ENCODE data around the gene PLCB3.
"Not testable (repeated sequence)": the region's sequence is repeated elsewhere in the genome, so short reads cannot be mapped to it uniquely, and the experiment has no call there.

Gene PLCB3

DNA sequence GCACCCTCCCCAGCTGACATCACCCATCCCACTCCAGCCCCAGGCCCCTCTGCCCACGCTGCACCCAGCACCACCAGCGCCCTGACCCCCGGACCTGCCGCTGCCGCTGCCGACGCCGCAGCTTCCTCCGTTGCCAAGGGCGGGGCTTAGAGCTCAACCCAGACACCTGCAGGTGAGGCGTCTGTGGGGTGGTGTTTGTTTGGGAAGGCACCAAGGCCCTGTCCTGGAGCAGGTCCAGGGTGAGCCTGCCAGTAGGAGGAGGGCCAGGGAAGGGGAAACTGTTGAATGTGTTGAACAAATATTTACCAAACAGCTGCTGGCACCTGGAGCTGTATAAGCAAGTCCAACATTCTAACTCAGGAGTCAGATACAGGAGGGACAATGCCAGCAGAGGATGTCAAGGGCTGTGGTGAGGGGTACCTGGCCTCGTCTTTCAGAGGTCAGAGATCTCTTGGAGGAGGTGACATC lies 13.8 kb upstream of the PLCB3 start:
- DNase-seq (ENCODE audit: low read depth) = no peak

- DNase-seq (ENCODE audit: low read depth) = no peak
Observed at GRCh38 chr11:64238076-64238475, 13.3 kb upstream of the PLCB3 start.

DNA sequence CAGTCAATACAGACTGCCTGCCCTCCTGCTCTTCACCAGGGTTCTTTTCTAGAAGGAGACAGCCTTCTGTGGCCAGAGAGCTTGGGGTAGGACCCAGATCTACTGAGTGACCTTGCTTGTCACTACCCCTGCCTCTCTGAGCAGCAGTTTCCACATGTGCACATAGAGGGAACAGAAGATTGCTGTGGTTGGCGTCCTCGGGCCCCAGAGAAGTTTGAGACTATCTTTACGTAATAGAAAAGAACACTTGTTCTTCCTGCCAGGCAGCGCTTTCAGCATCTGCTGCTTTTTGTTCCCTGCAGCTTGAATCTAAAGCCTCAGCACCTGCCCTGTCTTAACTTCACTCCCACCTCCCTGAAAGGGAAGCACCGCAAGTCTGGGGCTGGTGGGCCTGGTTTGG lies 12.3 kb upstream of the PLCB3 start:
- no peak for DNase-seq (ENCODE audit: low read depth)

DNA sequence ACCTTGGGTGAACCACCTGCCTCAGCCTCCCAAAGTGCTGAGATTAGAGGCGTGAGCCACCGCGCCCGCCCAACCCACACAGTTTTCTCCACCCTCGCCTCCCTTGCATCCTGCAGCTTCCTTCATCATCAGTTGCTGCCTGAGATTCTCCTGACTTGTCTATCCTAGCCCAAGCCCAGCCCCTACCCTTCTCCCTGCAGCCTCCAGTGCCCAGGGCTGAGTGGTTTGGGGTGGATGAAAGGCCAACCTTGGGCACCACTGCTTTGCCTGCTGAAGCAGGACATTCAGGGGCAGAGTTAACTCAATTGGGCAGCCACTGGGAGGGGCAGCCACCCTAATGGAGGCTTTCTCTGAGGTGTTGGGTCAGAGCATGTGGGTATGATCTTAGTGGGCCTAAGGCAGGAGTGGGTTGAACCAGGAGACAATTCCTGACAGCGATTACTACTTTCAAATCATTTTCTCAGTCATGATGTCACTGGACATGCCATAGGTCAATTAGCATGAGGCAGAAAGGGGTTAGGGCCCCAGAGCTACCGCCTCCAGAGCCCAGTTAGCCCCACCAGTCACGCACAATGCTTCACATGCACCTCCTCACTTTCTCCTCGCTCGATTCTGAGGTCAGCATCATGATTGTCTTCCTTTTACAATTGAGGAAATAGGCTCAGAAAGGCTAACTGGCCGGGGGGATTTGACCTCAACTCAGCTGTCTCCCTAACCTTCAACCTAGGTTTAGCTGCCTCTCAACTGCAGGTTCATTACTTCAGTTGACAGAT lies 11.5 kb upstream of the PLCB3 start:
- no peak for DNase-seq (ENCODE audit: low read depth)

DNA sequence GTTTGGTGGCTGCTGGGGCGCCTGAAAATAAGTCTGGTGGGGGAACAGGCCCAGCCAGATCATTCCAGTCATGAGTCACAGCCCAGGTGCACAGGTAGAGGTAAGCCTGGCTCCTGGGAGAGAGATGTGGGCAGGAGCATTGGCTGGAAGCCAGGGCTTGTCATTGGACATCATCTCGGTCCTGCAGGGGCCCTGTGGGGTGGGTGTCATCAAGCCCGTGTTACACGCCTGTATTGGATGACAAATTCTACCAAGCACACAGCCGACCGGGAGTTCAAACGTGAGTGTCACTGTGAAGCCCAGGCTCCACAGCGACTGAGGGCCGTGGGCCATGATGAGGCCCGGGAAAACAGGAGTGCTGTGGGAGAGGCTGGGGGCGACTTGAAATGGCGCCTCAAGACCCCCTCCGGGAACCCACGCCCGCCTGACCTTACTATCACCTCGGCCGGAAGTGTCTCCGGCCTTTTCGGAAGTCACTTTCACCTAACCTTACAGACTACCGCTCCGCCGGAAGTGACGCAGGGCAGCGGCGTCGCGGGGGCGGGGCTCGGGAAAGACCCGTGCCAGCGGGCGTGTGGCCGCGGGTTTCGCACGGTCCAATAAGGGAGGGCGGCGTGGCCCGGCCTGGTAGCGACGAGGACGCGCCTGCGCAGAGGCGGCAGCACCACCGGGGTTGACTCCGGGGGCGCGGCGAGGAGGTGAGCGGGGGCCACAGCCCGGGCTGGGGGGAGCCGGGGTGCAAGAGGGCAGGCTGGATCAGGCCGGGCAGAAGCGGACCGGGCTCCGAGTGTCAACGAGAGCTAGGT lies 10.7 kb upstream of the PLCB3 start, which contains the start of gene FKBP2:
Gene FKBP2, plus strand, starts transcription at position 661 of the 806 bp plus-strand sequence. CDS start 1,293 bp downstream, outside the sequence.
- DNase-seq (ENCODE audit: low read depth) = peak; percentile 96

GRCh38 chr11:64241241-64241490 lies 10.2 kb upstream of the PLCB3 start:
- peak; percentile 99 for DNase-seq (ENCODE audit: low read depth)

DNA sequence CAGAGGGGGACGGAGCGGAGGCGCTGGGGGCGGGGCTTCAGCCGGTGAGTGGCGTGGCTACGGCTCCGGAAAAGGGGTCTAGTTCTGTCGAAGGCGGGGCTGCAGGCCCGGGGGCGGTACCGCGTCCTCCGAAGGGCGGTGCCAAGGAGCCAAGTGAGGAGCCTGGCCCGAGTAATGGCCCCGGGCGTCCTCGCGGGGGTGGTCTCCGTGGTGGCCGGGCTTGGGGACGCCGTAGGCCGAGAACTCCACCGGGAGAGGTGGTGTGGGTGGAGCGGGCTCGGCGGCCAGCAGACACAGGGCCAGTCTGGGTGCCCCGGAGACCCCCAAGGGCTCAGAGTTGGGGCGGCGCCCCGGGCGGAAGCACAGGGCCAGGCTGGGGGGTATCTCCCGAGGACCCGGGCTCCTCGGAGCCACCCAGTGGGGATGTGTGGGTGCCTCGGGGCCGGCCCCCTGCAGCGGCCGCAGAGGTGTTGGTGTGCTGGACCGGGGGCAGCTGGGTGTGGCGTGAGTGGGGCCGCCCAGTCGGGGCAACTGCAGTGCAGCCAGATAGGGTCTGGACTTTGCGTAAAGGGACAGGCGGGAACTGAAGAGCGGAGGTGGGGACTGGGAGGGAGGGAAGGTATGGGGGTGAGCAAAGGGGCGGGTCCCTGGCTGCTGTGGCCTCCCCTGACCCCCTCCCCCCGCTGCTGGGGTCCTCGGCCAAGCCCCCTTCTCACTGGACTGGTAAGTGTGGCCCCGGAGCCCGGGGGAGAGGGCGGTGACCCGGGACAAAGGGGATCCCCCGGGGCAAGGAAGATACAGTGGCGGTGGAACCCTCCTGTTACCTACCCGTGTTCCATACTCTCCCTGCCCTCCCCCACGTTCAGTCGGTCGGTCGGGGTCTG lies 9.6 kb upstream of the PLCB3 start:
- DNase-seq (ENCODE audit: low read depth) = peak; percentile 15

- DNase-seq (ENCODE audit: low read depth) = no peak
Observed at GRCh38 chr11:64243236-64243854, 8.0 kb upstream of the PLCB3 start.

- DNase-seq (ENCODE audit: low read depth) = no peak
Observed at GRCh38 chr11:64244107-64244506, 7.2 kb upstream of the PLCB3 start.

DNA sequence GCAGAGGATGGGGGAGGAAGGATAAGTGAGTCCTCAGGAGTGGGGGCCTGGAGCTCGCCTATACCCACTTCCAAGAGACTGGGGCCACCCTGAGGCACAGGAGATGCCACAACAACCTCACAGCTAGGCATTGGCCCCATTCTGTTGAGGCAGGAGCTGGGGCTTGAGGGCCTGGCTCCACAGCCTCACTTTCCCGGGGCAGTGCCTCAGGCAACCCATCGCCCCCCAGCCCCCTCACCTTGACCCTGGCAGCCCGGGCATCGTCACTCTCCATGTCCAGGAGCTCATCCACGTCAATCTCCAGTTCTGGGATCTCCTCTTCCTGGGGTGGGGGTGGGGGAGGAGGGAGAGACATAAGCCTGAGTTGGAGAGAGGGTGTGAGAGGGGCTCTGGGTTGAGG lies 6.4 kb upstream of the PLCB3 start:
- DNase-seq (ENCODE audit: low read depth) = no peak

DNA sequence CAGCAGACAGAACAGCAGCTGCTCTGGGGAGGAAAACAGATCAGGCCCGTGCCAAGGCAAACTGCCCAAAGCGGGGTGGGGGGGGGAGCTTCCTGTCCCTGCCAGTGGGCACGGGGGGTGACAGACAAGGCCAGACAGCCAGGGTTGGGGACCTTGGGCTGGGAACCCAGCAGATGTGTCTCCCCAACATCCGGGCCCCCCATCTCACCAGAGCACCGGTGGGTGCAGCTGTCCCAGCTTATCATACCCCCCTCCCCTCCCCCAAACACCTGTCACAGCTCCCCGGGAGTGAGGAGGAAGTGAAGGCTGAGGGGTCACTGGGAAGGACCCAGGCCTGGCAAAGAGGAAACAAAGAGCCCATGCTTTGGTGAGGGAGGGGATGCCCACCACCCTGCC lies 5.9 kb upstream of the PLCB3 start:
- DNase-seq (ENCODE audit: low read depth) = peak; percentile 22

GRCh38 chr11:64245797-64246620 lies 5.3 kb upstream of the PLCB3 start:
- peak; percentile 74 for DNase-seq (ENCODE audit: low read depth)

DNA sequence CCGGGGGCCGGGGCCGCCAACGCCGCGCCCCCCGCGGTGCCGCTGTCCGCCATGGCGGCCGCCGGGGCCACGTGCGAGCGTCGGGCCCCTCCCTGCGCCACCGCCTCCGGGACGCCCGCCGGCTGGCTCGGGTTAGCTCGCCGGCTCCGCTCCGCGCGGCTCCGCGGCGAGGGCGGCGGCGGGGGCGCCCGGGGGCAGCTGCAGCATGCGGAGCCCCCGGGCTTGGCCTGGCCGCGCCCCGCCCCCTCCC lies 4.8 kb upstream of the PLCB3 start:
- DNase-seq (ENCODE audit: low read depth) = not testable (repeated sequence)

DNA sequence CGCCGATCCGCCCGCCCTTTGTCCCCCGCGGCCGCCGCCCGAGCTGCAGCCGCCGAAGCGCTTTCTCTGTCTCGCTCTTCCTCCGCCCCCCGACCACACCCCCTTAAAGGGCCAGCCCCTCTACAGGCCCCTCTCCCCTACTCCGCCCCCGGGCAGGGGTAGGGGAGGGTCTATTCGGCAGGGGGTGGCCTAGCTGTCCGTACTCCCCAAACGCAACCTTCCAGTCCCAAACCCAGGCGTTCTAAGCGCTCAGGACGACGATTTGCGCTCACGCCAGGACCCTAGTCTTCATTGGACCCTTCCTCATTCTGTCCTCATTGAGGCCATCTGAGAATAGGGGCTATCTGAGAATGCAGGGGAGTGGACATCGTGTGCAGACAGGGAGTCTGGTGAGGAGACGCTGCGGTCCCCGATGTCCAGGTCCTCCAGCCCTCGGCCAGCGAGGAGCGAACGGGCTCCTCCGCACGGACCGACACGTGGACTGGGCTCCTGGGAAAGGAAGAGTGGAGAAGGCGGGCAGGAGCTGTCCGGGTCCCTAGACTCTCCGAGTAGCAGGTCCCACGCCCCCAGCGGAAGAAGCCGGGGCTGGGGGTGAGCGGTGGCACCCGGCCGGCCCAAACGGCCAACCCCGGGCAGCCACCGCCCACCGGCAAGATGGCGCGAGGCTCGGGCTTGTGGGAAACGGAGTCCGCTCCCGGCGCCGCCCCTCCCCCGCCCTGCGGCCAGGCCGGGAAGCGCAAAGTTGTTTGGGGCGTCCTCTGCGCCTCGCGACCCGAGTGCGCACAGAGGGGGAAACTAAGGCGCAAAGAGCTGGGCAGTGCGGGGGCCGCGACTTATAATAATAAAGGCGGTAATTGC lies 4.2 kb upstream of the PLCB3 start, which contains the start of gene PPP1R14B:
Gene PPP1R14B, minus strand, starts transcription at position 73 of the 858 bp plus-strand sequence. CDS start 270 bp downstream, outside the sequence.
- DNase-seq (ENCODE audit: low read depth) = peak; percentile 78

DNA sequence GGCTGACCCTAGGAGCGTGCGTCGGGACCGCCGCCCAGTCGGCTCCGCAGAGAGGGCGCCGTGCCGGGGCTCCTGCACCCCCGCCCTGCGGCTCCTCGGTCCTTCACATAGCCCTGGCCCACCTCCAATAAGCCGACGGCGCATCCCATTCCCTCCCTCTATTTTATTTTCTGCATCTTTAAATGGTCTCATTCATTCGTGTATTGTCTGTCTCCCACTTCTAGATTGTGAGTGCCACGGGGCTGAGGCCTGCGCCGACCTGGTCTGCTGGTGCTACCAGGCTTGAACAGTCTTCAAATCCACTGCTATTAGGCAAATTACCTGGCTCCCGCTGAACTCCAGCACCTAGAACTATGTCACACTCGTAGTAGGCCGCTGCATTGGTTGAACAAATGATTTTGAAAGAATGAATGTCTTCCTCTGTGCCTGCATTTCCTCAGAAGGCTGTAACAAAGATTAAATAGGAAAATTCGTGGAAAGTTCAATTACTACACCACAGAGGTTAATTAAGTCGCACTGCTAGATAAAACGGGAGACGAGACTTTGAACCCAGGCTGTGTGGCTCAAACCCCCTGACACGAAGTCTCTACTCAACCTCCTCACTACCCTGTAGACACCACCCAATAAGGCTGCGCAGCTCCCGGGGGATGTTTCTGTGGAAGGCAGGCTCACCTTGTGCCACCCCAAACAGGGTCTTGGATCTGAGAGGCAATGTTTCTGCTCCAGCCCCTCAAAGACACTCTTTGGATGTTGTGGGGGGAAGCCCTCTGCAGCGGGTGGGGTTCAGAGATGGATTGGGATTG lies 3.4 kb upstream of the PLCB3 start:
- DNase-seq (ENCODE audit: low read depth) = no peak

DNA sequence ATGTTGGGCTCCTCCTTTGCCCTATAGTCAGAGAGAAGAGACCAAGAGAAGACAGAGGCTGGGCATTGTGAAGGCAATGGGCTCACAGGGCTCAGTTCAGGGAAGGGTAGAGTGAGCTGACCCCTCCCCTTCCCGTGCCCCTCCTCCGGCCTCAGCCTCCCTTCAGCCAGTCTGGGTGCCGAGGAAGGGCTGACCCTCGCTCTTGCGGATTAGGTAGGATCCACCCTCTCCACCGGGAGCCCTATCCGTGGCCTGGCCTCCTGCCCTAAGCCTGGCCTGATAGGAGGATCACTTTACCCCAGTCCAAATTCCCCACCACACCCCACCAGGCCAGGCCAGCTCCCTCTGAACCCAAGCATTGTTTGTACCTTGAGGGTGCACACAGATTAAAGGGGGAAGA lies 2.8 kb upstream of the PLCB3 start:
- DNase-seq (ENCODE audit: low read depth) = no peak

DNA sequence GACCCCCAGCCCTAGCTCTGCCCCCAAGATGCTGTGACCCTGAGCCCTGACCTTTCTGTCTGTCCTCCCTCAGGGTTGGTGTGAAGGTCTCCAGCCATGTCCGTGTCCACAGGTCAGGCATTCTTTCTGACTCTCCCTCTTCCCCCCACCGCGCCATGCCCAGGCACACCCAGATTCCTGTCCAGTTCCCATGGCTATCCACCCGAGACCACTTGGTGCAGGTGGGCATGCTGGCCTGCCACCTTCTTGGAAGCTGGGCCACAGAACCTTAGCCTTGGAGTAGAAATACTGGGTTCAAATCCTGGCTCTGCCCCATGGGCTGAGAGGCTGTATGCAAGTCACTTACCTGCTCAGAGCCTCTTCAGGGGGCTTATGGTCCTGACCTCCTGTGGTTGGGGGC lies 2.3 kb upstream of the PLCB3 start:
- no peak for DNase-seq (ENCODE audit: low read depth)

DNA sequence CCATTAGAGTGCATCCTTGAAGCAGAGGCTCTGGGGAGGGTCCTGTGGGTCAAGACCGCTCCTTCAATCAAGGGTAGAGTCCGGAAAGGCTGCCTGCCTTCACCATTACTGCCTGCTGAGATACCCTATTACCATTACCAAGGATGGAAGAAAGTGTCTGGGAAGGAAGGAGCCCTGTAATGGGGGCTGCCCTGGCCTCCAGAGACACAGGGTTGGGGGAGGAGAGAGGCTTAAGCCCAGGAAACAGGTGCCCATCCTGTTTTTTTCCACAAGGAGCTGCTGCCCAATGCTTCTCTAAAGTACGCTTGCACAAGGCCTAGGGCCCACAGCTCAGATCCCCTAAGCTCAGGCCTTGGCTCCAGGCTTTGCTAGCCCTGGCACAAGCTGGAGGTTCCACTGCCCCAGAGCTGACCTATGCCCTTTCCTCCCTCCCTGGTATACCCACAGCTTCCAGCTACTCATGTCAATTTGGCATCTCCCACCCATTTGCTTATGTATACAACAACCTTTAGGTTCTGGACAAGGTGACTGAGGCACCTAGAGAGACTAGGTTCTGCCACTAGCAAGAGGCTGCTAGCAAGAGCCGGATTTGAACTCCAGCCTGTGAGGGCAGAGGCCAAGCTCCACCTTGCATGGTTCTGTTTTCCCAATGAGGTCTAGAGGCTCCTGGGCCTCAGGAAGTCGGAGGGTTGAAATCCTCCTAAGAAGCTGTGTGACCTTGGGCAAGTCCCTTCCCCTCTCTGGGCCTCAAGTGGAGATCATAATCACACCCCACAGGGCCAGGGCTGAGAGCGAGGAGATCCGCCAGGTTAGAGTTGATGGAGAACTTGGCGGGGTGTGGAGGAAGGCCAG lies 1.5 kb upstream of the PLCB3 start:
- DNase-seq (ENCODE audit: low read depth) = no peak
